HG03558 (cell line): Measurements from ENCODE around the gene APBB3.
"Not testable (repeated sequence)": the region's sequence is repeated elsewhere in the genome, so short reads cannot be mapped to it uniquely, and the experiment has no call there.

ENCODE experiments used
- ATAC-seq: cut with Tn5 transposase; IDR thresholded peaks from one replicate; pipeline ENCODE4 v1.9.1; 2021; ENCODE audit warnings: moderate number of reproducible peaks; ENCODE audit not compliant: unreplicated experiment; ENCODE audit errors: extremely low read depth

APBB3 gene, protein sequence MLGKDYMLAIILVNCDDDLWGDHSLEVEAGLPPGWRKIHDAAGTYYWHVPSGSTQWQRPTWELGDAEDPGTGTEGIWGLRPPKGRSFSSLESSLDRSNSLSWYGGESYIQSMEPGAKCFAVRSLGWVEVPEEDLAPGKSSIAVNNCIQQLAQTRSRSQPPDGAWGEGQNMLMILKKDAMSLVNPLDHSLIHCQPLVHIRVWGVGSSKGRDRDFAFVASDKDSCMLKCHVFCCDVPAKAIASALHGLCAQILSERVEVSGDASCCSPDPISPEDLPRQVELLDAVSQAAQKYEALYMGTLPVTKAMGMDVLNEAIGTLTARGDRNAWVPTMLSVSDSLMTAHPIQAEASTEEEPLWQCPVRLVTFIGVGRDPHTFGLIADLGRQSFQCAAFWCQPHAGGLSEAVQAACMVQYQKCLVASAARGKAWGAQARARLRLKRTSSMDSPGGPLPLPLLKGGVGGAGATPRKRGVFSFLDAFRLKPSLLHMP

GRCh38 chr5:140564196-140565023 lies at the start of gene APBB3, which contains the start of gene SLC35A4:
Gene APBB3 (minus strand): TSS chr5:140564598. CDS start chr5:140564245, 353 bp downstream.
Gene SLC35A4 (plus strand): TSS chr5:140564828. CDS start chr5:140567170, 2,342 bp downstream.
- peak; percentile 69 for ATAC-seq

DNA sequence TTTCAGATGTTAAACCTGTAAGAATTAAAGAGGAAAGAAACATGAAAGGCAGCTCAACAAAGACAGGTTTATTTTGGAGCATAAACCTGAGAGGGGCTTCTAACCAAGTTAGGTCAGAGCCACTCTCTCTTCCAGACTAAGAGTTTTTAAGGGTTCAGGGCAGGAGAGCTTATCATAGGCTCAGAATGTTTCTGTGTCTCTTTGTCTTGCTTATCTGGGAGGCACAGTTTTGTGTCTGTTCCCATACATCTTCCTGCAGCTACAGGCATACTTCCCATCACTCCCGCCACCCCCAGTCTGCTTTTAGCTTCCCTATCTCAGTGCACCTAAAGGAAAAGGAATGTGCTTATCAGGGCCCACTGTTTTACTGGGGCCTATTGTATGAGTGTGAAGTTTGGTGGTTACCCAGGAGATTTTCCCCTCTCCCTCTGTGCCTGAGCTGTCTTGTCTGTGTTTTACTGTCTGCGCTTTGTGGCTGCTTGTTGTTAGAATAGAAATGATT lies 46.7 kb upstream of the APBB3 start:
- no peak for ATAC-seq

DNA sequence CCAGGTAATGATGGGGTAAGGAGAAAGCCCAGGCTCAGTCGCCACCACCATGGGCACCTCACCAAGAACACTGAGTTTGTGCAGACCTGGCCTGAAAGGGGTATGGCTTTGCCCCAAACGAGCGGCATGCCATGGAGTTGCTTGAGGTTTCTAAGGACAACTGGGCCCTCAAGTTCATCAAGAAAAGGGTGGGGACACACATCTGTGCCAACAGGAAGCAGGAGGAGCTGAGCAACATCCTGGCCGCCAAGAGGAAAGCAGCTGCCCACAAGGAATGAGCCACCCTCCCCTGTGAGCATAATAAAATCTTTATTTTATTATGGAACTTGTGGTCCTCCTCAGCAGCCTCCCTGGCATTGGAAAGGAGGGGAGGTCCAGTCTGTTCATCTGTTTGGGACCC lies 44.7 kb upstream of the APBB3 start:
- ATAC-seq = no peak

DNA sequence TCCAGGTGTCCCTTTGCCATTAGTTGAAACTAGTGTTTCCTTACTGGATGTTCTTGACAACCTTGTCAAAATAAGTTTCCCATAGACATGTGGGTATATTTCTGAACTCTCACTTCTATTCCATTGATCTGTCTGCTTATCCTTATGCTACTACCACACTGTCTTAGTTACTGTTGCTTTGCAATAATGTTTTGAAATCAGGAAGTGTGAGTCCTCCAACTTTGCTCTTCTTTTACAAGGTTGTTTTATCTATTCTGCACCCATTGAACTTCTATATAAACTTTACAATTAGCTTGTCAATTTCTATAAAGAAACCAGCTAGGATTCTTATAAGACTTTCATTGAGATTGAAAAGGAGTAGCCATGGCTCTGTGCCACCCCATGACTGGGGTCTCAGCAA lies 44.3 kb upstream of the APBB3 start:
- ATAC-seq = no peak

DNA sequence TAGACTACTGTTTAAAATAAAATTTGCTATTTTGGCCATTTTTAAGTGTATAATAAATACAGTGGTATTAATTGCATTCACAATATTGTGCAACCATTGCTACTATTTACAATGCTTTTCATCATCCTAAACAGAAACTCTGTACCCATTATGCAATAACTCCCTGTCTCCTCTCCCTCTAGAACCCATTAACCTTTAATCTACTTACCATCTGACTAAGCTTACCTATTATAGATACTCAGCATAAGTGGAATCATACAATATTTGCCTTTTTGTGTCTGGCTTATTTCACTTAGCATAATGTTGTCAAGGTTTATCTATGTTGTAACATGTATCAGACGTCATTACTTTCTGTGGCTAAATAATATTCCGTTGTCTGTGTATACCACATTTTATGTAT lies 42.6 kb upstream of the APBB3 start:
- no peak for ATAC-seq

GRCh38 chr5:140605879-140606278 lies 41.5 kb upstream of the APBB3 start:
- ATAC-seq = no peak

DNA sequence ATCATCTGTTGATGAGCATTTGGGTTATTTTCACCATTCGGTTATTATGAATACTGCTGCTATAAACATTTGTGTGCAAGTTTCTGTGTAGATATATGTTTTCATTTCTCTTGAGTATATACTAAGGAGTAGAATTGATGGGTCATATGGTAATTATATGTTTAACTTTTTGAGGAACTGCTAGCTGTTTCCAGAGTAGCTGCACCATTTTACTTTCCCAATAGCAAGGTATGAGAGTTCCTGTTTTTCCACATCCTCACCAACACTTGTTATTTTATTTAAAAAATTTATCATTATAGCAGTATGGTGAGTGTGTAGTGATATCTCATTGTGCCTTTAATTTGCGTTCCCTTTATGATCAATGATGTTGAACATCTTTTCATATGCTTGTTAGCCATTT lies 39.3 kb upstream of the APBB3 start:
- ATAC-seq = no peak

GRCh38 chr5:140603446-140603698 lies 39.0 kb upstream of the APBB3 start:
- not testable (repeated sequence) for ATAC-seq

DNA sequence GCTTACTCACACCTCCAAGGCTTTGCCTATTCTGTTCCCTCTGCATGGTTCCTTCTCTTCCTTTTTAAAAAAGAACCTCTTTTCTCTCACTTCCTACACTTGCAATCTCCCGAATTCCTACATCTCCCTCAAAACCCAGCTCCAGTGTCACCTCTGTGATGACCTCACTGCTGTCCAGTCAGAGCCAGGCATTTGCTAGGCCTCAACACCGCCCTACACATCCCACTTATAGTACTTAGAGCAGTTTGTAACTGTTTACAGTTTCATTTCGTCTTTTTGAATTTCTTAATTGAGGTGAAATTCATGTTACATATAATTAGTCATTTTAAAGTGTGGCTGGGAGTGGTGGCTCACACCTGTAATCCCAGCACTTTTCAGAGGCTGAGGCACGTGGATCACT lies 37.7 kb upstream of the APBB3 start:
- ATAC-seq = no peak

- no peak for ATAC-seq
Measured at GRCh38 chr5:140600096-140600495, 35.7 kb upstream of the APBB3 start.

- no peak for ATAC-seq
Measured at GRCh38 chr5:140598836-140599235, 34.4 kb upstream of the APBB3 start.

- ATAC-seq = no peak
Measured at GRCh38 chr5:140596321-140596741, 31.9 kb upstream of the APBB3 start.

- ATAC-seq = no peak
Measured at GRCh38 chr5:140595538-140596300, 31.3 kb upstream of the APBB3 start.

- ATAC-seq = no peak
Measured at GRCh38 chr5:140594169-140594568, 29.8 kb upstream of the APBB3 start.

GRCh38 chr5:140593070-140593469 lies 28.7 kb upstream of the APBB3 start:
- not testable (repeated sequence) for ATAC-seq

DNA sequence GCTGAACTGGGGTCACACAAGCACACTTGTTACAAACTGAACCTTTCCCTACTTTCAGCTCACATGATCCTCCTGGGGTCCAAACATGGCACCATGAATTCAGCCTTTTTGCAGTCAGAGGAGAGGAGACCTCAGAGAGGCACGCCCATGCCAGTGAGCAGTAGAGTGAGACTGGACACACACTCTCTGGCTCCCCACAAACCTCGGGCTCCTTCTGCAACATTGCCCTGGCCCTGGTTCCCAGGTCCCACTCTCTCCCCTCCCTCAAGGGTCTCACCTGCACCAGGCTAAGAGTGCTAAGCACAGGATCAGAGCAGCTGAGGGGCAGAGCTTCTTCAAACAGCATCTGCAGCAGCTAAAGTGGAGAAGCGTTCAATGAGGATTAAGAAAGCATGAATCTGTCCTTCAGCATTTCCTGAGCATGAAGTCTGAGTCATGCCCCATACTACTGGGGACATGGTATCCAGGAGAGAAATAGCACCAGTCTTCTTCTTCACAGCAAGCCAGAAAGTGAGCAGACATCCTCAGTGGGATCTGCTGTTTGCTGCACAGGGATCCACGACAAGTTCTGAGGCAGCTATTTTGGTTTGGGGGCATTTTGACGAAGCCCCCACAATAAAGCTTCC lies 27.5 kb upstream of the APBB3 start:
- no peak for ATAC-seq

DNA sequence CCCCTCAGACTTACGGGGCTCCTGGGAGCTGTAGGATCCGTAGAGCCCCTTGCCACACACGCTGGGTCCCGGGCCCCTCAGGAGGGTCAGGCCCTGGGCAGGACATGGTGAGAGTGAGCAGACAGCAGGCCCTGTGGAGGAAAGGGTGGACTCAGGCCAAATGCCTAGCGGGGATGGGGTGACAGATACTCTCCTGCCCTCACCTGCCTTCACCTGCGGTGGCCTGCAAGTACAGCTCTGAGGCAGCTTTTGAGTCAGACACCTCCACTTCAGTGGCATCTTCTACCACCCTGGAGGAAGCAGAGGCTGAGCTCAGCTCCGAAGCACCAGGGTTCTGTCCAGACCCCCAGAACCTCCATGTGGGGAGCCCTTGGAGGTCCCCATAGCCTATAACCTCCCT lies 26.5 kb upstream of the APBB3 start:
- no peak for ATAC-seq

DNA sequence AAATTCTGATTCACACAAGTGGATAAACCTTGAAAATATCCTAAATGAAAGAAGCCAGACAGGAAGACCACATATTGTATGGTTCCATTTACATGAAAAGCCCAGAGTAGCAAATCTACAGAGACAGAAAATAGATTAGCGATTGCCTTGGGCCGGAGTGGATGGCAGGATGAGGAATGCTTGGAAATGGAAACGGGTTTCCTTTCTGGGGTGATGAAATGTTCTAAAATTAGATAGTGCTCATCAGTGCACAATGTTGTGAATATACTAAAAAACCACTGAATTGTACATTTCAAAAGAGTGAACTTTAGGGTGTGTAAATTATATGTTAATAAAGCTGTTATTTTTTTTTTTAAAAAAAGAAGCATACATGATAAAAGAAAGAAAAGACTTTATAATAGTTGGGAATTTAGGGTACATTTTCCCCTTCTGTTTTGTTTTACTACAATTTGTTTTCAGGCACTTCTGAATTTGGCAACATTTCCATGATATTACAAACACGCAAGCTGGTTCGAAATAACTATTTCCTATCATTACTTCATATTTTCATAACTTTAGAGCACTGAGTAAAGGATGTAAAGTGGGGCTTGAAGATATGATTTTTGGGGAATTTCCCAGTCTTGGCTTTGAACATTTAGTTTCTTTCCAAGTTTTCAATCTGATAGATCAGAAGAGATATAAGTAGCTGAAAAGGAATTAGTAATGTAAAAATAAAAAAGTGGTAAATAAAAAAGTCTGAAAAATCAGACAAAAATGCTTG lies 24.1 kb upstream of the APBB3 start:
- ATAC-seq = no peak

- ATAC-seq = no peak
Measured at GRCh38 chr5:140587495-140587894, 23.1 kb upstream of the APBB3 start.
